Activated CD4-positive, alpha-beta T cell treated with anti-CD3 and anti-CD28 coated beads, Interleukin-10, Interleukin-2, amounts not matched to agents 100 ng/mL and 50 ng/mL, durations not matched to agents 16 hours and 8 hours (primary cell): ENCODE data around the gene GRM3.

Experiments
- DNase-seq: peaks from one replicate; pipeline ENCODE4 v3.0.0-alpha.2; 2020

Gene GRM3

GRCh38 chr7:86706406-86706805 lies 62.7 kb downstream of the GRM3 start:
- DNase-seq = no peak

DNA sequence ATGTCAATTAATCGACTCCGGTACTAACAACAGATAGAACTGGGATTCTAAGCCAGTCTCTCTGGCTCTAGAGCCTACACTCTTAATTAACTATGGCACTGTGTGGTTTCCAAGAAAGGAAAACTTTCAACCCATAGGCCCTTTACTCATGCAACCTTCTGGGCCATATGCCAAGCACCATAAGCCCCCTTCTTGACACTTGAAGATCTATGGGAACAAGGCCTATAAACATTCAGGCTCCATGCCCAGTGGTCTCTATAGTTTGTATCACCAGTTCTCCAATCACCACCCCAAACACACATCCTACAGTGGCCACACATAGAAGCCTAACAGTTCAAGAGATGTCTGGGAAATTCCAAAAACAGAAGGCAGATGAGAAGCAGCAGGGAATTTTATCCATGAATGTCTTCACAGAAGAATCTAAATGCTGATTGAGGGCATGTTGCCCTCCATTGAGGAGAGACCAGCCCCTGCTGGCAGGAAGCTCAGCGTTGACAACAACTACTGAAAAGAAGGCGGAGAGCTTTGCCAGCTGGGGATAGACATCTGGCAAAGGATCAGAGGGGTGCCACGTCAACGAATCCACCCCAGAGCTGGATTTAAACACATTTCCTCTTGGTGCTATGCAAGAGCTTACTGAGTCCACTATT lies 64.4 kb downstream of the GRM3 start:
- DNase-seq = no peak

DNA sequence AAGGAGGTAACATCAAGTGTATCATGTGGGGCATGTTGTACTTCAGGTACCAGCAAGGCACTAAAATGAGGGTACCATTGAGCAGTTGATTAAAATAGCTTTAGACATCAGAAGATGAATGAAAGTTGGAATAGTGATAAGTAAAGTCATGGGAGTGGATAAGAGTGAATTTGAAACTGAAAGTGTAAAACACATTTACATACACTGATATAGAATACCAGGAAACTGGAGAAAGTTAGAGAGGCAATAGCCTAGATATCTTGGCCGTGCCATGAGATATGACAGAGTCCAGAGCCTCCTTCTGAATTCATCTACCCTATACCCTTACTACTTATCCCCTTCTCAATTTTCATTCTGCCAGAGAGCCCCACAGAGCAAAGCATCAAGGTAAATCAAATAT lies 76.6 kb downstream of the GRM3 start:
- DNase-seq = no peak

- no peak for DNase-seq
Observed at GRCh38 chr7:86733783-86734182, 90.1 kb downstream of the GRM3 start.

- DNase-seq = no peak
Observed at GRCh38 chr7:86745013-86745745, 101.5 kb downstream of the GRM3 start.

- DNase-seq = no peak
Observed at GRCh38 chr7:86747698-86748097, 104.0 kb downstream of the GRM3 start.

DNA sequence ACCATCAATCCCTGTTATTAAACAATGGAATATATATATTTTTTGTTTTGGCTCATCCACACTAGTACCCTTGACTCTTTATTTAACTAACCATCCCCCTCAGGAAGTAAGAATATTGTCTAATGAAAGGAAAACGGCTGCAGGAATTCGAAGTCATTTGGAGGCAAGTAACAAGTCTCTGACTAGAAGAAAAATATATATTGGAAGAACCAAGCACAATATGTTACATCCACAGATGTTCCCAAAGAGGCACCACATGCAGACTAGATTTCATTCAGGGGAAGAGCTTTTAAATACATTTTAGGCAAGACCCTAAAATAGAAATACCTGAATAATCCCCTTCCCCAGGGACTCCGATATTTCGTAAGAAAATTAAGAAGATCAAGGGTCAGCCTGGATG lies 104.5 kb downstream of the GRM3 start:
- no peak for DNase-seq

GRCh38 chr7:86748843-86749719 lies 105.4 kb downstream of the GRM3 start:
- no peak for DNase-seq

DNA sequence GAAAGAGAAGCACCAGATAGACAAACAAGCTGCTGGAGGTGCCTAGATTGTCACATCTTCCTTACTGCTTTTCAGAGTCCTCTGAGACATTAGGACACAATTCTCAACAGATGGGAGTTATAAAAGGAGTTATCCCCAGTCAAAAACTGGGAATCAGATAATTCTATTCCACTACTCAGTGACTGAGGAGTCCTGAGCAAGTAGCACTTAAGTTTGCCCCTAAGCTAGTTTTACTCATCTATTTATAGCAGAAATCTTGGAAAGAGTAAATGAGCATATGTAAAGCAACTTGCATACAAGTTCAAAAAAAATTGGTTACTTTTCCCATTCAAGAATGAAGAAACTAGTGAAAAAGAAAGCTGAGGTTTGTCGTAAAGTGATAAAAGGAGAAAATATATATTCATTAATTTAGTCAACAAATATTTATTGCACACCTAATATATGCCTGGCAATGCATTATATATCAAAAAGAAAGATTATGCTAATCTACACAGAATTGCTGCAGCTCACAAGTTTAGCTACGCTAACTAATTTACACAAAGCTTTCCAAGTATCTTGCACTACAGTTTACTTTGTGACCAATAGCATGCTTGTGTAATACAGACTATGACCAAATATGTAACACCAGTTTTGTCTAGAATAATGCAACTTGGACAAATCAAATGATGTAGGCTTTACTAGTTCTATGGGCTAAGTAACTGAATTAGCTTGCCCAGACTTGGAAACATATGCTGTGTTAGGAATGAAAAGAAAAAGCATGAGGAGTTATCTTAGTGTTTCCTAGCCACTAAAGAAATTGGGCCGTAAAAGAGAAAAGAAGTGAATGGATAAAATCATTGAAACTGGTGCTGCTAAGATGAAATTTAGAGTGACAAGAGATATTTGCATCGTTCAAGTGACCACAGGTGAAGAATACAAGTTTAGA lies 106.3 kb downstream of the GRM3 start:
- no peak for DNase-seq

DNA sequence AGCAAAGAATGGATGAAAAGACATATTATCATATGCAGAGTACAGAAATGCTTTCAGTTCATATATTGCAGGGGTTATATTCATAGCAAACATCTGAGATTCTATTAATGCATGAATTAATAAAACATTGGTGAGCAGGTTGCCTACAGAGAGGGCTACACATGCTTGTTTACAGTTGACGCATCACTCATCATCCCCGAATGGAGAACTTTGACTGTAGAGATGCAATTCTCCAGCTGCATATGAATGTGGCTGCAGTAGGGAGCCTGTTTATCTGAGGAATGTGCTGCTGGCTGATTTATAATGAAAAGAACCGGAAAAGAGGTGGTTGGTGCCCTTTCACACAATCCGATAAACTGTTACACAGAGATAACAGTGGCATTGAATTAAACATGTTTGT lies 116.5 kb downstream of the GRM3 start:
- no peak for DNase-seq

- DNase-seq = no peak
Observed at GRCh38 chr7:86762129-86762528, 118.4 kb downstream of the GRM3 start.

DNA sequence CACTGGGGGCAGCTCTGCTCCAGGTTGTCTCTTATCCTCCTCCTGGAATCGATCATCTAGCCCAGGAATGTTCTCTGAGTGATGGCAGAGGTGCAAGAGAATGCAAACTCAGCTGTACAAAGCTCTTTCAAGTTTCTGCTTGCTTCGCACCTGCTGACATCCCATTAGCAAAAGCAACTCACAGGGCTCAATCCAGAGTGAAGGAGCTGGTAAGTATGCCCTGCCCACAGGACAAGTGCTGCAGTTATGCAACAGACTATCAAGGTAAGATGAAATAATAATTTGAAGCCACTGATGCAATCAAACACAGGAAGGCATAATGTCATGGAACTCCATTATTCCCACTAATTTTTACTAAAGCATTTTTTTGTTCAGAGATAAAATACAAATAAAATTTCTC lies 122.2 kb downstream of the GRM3 start:
- DNase-seq = no peak

DNA sequence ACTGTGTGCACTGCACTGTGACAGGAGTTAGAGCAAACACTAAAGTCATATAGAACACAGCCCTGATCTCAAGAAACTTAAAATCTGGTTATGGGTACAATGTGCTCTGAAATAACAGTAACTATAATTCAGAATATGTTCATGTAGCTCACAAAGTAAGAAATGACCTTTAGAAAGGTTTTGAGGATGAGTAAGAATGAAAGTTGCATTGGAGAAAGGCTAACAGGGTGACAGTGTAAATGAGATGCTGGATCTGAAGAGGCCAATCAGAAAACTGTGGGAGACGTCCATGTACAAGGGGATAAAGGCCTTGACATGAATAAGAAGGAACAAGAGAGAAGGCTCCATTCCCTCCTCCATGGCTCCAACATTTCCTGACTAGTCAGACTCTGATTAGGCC lies 124.7 kb downstream of the GRM3 start:
- no peak for DNase-seq

DNA sequence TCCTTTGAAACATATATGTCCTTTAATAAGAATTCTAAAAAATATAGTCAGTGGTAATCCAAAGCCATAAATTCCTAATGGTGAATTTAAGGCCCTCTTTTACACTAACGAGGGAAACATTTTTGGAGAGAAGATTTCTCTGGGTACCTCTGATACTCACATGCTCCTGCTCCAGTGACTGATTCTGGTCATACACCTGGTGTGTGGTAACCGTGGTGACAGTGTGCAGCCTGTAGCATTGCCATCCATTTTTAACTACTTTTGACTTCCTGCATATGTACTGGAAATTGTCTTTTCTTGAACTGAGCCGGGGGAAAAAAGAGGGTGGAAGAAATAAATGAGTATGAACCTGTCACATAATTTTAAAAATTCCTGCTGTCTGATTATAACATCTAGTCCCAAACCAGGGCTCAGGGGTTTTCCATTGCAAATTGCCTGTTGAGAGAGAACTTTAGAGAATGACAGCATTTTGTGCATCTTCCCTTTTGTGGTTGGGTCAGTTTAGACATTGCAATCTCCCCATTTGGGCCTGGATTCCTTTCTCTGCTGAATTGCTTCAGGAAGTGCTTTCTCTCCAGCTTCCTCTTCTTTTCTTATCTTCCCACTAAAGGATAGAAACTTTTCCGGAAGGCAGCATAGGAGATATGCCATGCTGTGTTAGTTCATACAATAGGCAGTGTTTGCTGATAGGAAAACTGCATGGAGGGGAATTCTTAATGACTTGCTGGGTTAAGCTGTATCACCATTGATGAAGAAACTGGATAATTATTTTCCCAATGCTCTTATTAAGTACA lies 125.5 kb downstream of the GRM3 start:
- DNase-seq = no peak

DNA sequence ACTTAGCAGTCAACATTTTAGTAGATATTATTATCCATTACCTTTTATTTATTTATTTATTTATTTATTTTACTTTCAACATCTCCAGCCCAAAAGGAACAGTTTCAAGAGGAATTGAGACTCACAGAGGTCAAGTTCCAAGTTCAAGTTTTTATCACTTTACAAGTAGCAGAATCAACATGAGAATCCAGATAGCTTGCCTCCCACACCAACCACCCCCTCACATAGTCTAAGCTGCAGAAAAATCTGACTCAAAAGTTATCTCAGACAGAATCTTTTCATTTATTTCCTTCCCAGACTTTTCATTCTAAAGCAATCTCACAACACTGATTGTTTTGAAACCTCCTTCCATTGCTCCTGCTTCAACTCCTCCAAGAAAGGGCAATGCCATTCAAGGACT lies 129.6 kb downstream of the GRM3 start:
- no peak for DNase-seq

DNA sequence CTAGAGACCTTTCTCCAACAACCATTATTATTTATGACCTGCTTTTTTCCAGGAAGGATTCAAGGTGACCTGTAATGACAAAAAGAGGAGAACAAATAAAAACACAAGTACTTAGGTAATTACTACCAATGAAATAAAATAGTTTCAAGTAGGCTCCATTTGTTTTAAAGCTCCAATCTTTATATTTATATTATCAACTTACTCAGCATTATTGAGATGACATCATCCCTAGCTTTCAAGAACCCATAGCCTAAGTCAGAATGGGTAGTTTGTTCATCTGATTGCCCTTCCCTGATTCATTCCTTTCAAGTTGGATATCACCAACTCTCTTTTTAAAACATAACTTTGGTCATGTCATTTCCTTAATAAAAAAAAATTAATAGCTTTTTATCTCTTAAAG lies 131.5 kb downstream of the GRM3 start:
- no peak for DNase-seq

- no peak for DNase-seq
Observed at GRCh38 chr7:86776136-86776535, 132.4 kb downstream of the GRM3 start.

GRCh38 chr7:86778271-86778670 lies 134.6 kb downstream of the GRM3 start:
- no peak for DNase-seq

DNA sequence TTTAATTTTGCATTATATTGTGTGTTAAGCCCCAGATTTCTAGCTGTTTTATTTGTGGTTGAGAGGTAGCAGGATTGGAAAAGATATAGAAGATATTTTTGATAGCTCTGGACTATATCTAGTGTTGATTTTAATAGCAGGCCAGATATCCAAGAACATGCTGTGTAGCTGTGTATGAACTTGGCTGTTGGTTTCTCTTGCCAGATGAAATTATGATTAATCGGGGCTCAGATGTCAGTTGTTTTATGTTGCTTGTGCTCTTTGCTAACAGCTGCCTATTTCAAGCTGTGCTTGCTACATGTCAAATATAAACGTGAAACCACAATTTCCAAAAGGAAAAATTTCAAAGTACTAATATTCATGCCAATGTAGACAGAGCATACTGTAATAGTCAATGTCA lies 141.1 kb downstream of the GRM3 start:
- DNase-seq = no peak

DNA sequence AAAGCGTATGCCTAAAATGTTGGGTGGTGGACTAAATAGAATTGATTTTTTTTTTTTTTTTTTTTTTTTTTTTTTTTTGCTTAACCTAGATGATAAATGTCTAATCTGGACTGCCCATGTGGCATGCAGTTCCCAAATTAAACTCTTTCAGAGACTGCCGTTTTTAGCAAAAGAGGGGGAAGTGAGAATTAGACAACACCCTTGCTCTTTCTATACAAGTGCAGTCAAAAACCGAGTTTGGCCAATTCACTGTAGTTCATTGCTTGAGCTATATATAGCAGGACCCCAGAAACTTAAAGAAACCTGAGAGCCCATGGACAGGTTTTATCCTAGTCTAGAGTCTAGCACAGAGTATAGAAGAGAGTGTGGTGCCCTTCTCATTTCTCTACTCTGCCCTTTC lies 141.9 kb downstream of the GRM3 start:
- DNase-seq = no peak

- DNase-seq = no peak
Observed at GRCh38 chr7:86786376-86786775, 142.7 kb downstream of the GRM3 start.

DNA sequence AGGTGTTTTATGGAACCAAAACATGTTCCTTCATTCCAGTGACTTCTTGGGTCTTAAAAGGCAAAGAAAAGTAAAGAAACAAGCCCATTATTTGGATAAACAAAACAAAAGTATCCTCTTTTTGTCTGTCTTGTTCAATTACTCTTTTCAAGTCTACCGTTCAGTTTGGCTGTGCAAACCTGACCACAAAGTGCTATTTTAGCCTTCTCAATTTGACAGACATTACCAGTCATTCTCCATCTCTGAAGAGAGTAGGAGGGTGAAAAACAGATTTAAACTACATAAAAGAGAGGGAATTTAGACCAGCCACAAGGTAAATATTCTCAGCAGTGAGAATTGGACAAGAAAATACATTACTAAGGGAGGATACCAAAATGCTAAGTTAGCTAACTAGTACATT lies 145.2 kb downstream of the GRM3 start:
- DNase-seq = no peak
